Uterus (tissue), 4 donors: ENCODE measurements around the gene RNF111. TPM values are rescaled to one million over a fixed set of nuclear protein-coding genes. Genes with fewer than 3 reads are reported as not detected.

Source experiments
- DNase-seq, 2 donors: peaks; one replicate each; pipeline ENCODE4 v3.0.0-alpha.2; 2019 to 2020
- H3K27ac ChIP-seq, 2 donors: fragments of 200-600 bp; sonication (generic); 1 replicate in 1 of 2; 2 replicates in 1 of 2; pipeline ENCODE4 v1.5.1; 2016 to 2018
- H3K27me3 ChIP-seq, 2 donors: fragments of 200-600 bp; sonication (generic); one replicate each; pipeline ENCODE4 v1.5.1; 2018 to 2019; ENCODE audit warnings: control low read depth in 1 of 2
- H3K36me3 ChIP-seq, 2 donors: fragments of 200-600 bp; sonication (generic); one replicate each; pipeline ENCODE4 v1.5.1; 2019; ENCODE audit warnings: control low read depth in 1 of 2
- H3K4me1 ChIP-seq, 2 donors: fragments of 200-600 bp; sonication (generic); one replicate each; pipeline ENCODE4 v1.5.1; 2018 to 2019; ENCODE audit warnings: control low read depth in 1 of 2
- H3K4me3 ChIP-seq, 2 donors: fragments of 200-600 bp; sonication (generic); 1 replicate in 1 of 2; 2 replicates in 1 of 2; pipeline ENCODE4 v1.5.1; 2018 to 2019; ENCODE audit warnings: mild to moderate bottlenecking in 1 of 2
- H3K9me3 ChIP-seq, 2 donors: fragments of 200-600 bp; sonication (generic); one replicate each; pipeline ENCODE4 v1.5.1; 2019; ENCODE audit warnings: control low read depth in 1 of 2
- CTCF ChIP-seq, 4 experiments: fragments of 200-600 bp in 2 of 4; fragments of 450-650 bp in 2 of 4; sonication (generic) in 2 of 4; IDR thresholded peaks; one replicate each; pipeline ENCODE4 v1.5.1; 2016 to 2019; ENCODE audit warnings: antibody characterized with exemption in 4 of 4, mild to moderate bottlenecking in 2 of 4, moderate library complexity in 1 of 4
- POLR2A ChIP-seq, 2 donors: fragments of 450-650 bp; IDR thresholded peaks; one replicate each; pipeline ENCODE4 v1.6.1; 2016; ENCODE audit warnings: antibody characterized with exemption in 2 of 2, mild to moderate bottlenecking in 1 of 2, moderate library complexity in 1 of 2
- intact Hi-C: fragments of 100-400 bp; cut with DNase I; formaldehyde crosslinking; loops from one replicate; pipeline ENCODE4 v1.15.1; 2023; ENCODE audit warnings: low total_unique reads
- total RNA-seq, 4 donors: library from RNA; depleted of rRNA in 3 of 4; stranded (reverse); fragments of >200 nt in 3 of 4; gene quantifications; one replicate each; pipeline versions ENCODE4 v1.1.0 to v1.2.4, GENCODE V29; 2014 to 2023
- donor health status: DM: yes; HTN: yes; CAD: no.

Gene RNF111
- total RNA-seq, 4 donors from 2014 or later, result 25.9 to 43.9 (median 30.5) TPM

GRCh38 chr15:59001946-59002345, 14.5 kb downstream of the RNF111 start:
- TF ChIP-seq CTCF (IDR thresholded peaks at IDR 0.05), result no peak
- no peak for TF ChIP-seq POLR2A (IDR thresholded peaks at IDR 0.05)
- H3K27ac ChIP-seq, result no peak overlapping the region
- intact Hi-C loops, result no loop called here

DNA sequence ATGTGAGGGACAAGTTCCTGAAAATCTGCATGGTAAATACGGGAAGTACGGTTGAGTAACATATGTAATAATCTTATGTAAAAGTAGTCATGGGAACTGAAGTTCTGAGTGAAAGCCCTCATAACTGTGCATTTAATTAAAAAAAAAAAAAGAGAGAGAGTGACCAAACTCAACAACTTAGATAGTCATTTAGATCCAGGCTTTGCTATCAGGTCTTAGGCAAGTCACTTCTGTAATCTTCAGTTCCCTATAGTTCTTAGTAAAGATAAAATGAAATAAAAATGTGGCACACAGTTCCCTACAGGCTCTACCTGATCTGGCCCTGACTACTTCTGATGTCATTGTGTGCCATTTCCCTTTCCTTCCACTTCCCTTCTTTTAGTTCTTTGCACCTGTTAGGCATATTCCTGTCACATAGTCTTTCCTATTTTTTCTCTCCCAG, 15.0 kb downstream of the RNF111 start:
- Histone ChIP-seq H3K4me3 (no peak overlapping the region), H3K36me3 (no peaks in the 10 kb centered on the region), H3K27me3 (no peaks in the 10 kb centered on the region), H3K4me1 (no peaks in the 10 kb centered on the region), H3K9me3 (no peaks in the 10 kb centered on the region), H3K27ac (no peak overlapping the region)
- DNase-seq, result no peak
- TF ChIP-seq CTCF (IDR thresholded peaks at IDR 0.05) (no peak), POLR2A (IDR thresholded peaks at IDR 0.05) (no peak)
- intact Hi-C loops, result no loop called here

More at GRCh38 chr15:59001946-59002345, 14.5 kb downstream of the RNF111 start:
- H3K27me3 ChIP-seq, result no peaks in the 10 kb centered on the region
- no peaks in the 10 kb centered on the region for H3K4me1 ChIP-seq
- no peaks in the 10 kb centered on the region for H3K9me3 ChIP-seq
- no peak overlapping the region for H3K4me3 ChIP-seq
- no peaks in the 10 kb centered on the region for H3K36me3 ChIP-seq
- no peak for DNase-seq

- Histone ChIP-seq H3K9me3 (no peaks in the 10 kb centered on the region), H3K36me3 (no peaks in the 10 kb centered on the region), H3K27ac (no peak overlapping the region), H3K27me3 (no peaks in the 10 kb centered on the region), H3K4me1 (no peaks in the 10 kb centered on the region), H3K4me3 (no peak overlapping the region)
- intact Hi-C loops, result no loop called here
- DNase-seq, result no peak
- TF ChIP-seq POLR2A (IDR thresholded peaks at IDR 0.05), result no peak
- no peak for TF ChIP-seq CTCF (IDR thresholded peaks at IDR 0.05)
Measured at GRCh38 chr15:59005579-59005978, 18.1 kb downstream of the RNF111 start.

DNA sequence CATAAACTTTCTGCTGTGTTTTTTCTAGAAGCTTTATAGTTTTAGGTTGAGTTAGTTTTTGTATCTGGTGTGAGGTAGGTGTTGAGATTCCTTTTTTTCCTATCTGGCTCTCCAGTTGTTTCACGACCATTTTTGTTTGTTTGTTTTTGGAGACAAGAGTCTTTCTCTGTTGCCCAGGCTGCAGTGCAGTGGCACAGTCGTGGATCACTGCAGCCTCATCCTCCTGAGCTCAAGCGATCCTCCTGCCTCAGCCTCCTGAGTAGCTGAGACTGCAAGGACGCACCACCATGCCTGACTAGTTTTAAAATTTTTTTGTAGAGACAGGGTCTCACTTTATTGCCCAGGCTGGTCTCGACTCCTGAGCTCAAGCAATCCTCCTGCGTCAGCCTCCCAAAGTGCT, 20.6 kb downstream of the RNF111 start:
- no peak for DNase-seq
- Histone ChIP-seq H3K27me3 (no peaks in the 10 kb centered on the region), H3K36me3 (no peaks in the 10 kb centered on the region), H3K4me3 (no peak overlapping the region), H3K27ac (no peak overlapping the region), H3K9me3 (no peaks in the 10 kb centered on the region), H3K4me1 (no peaks in the 10 kb centered on the region)
- TF ChIP-seq CTCF (IDR thresholded peaks at IDR 0.05) (no peak), POLR2A (IDR thresholded peaks at IDR 0.05) (no peak)
- intact Hi-C loops, result no loop called here

DNA sequence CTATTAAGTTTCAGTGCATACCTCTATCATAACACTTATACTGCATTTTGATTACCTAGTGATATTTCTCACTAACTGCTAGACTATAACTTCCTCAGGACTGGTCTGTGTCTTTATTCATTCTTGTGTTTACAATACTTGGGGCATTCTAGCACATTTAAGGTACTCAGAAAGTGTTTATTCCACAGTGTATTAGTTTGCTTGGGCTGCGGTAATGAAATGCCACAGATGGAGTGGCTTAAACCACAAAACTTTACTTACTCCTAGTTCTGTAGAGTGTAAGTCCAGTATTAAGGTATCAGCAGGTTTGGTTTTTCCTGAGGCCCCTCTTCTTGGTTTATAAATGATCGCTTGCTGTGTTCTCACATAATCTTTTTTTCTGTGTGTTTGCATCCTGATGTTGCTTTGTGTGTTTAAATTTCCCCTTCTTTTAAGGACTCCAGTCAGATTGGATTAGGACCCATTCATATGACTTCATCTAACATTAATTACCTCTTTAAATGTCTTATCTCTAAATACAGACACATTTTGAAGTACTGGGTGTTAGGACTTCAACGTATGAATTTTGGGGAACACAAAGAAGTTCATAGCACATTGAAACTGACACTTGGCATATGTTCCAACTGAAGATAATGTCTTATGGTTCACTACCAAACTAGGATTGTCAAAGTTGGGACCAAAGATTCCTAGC, 23.9 kb downstream of the RNF111 start:
- H3K9me3 ChIP-seq, result no peaks in the 10 kb centered on the region
- no peaks in the 10 kb centered on the region for H3K36me3 ChIP-seq
- no peak for TF ChIP-seq POLR2A (IDR thresholded peaks at IDR 0.05)
- TF ChIP-seq CTCF (IDR thresholded peaks at IDR 0.05), result no peak
- no peak for DNase-seq
- no peaks in the 10 kb centered on the region for H3K27me3 ChIP-seq
- intact Hi-C loops, result no loop called here
- H3K27ac ChIP-seq, result no peak overlapping the region
- no peaks in the 10 kb centered on the region for H3K4me1 ChIP-seq
- H3K4me3 ChIP-seq, result no peak overlapping the region
